ENCODE measurements around the gene CCDC97.

- TF ChIP-seq CTCF (IDR thresholded peaks at IDR 0.05; ENCODE audit: insufficient read depth, low read length, poor library complexity, severe bottlenecking) (no peak), EZH2phosphoT487 (conservative IDR thresholded peaks at IDR 0.05; ENCODE audit: low read length) (no peak)
Measured at GRCh38 chr19:41296433-41296871, 13.5 kb upstream of the CCDC97 start.
